VCaP (cell line): ENCODE data around the gene CRISPLD2.
"Not testable (repeated sequence)": the region's sequence is repeated elsewhere in the genome, so short reads cannot be mapped to it uniquely, and the experiment has no call there.

ENCODE experiments used
- H3K27ac ChIP-seq: fragments of 450-650 bp; 2 replicates; pipeline ENCODE4 v1.5.1; 2017
- CTCF ChIP-seq: fragments of 450-650 bp; conservative IDR thresholded peaks from 2 replicates; pipeline ENCODE4 v1.5.1; 2017; ENCODE audit warnings: mild to moderate bottlenecking, moderate library complexity

Gene CRISPLD2

GRCh38 chr16:84868328-84868727 lies 48.5 kb downstream of the CRISPLD2 start:
- TF ChIP-seq CTCF = no peak

GRCh38 chr16:84868829-84869472 lies 49.2 kb downstream of the CRISPLD2 start:
- no peak overlapping the region for H3K27ac ChIP-seq

More at GRCh38 chr16:84868328-84868727, 48.5 kb downstream of the CRISPLD2 start:
- no peak overlapping the region for H3K27ac ChIP-seq

GRCh38 chr16:84869473-84869845 lies 49.7 kb downstream of the CRISPLD2 start:
- TF ChIP-seq CTCF = no peak
- H3K27ac ChIP-seq = no peak overlapping the region

More at GRCh38 chr16:84868829-84869472, 49.2 kb downstream of the CRISPLD2 start:
- TF ChIP-seq CTCF = no peak

- not testable (repeated sequence) for H3K27ac ChIP-seq
Measured at GRCh38 chr16:84872971-84873370, 53.2 kb downstream of the CRISPLD2 start.

- no peak overlapping the region for H3K27ac ChIP-seq
- no peak for TF ChIP-seq CTCF
Measured at GRCh38 chr16:84874004-84874435, 54.2 kb downstream of the CRISPLD2 start.

GRCh38 chr16:84874553-84874952 lies 54.8 kb downstream of the CRISPLD2 start:
- TF ChIP-seq CTCF = no peak

GRCh38 chr16:84874983-84875382 lies 55.2 kb downstream of the CRISPLD2 start:
- no peak for TF ChIP-seq CTCF
- H3K27ac ChIP-seq = no peak overlapping the region

More at GRCh38 chr16:84874553-84874952, 54.8 kb downstream of the CRISPLD2 start:
- no peak overlapping the region for H3K27ac ChIP-seq

- no peak overlapping the region for H3K27ac ChIP-seq
- TF ChIP-seq CTCF = no peak
Measured at GRCh38 chr16:84875846-84876245, 56.1 kb downstream of the CRISPLD2 start.
